Hepatocyte (in vitro differentiated cells): ENCODE results near the gene AUH. TPM values are rescaled to one million over a fixed set of nuclear protein-coding genes. Genes with fewer than 3 reads are reported as not detected.

Experiments used
- DNase-seq: peaks from one replicate; pipeline ENCODE4 v3.0.0-alpha.2; 2016; ENCODE audit warnings: low spot score
- H2AFZ ChIP-seq: fragments of 200-600 bp; sonication (generic); 2 replicates; pipeline ENCODE4 v1.6.0; 2016; ENCODE audit warnings: antibody characterized with exemption, mild to moderate bottlenecking
- H3K27ac ChIP-seq: fragments of 200-600 bp; sonication (generic); 2 replicates; pipeline ENCODE4 v1.5.1; 2016; ENCODE audit warnings: mild to moderate bottlenecking
- H3K27me3 ChIP-seq: fragments of 200-600 bp; sonication (generic); 2 replicates; pipeline ENCODE4 v1.6.1; 2016
- H3K36me3 ChIP-seq: fragments of 200-600 bp; sonication (generic); replicated peaks from 2 replicates; pipeline ENCODE4 v1.5.1; 2016; ENCODE audit warnings: low read depth; ENCODE audit not compliant: insufficient read depth
- H3K4me1 ChIP-seq: fragments of 200-600 bp; sonication (generic); 2 replicates; pipeline ENCODE4 v1.5.1; 2016; ENCODE audit warnings: mild to moderate bottlenecking, moderate library complexity; ENCODE audit not compliant: insufficient read depth
- H3K4me2 ChIP-seq: fragments of 200-600 bp; sonication (generic); 2 replicates; pipeline ENCODE4 v1.6.0; 2016
- H3K4me3 ChIP-seq: fragments of 200-600 bp; sonication (generic); 2 replicates; pipeline ENCODE4 v1.5.1; 2016; ENCODE audit warnings: mild to moderate bottlenecking
- H3K79me2 ChIP-seq: fragments of 200-600 bp; sonication (generic); 2 replicates; pipeline ENCODE4 v1.6.0; 2017; ENCODE audit warnings: mild to moderate bottlenecking
- H3K9me2 ChIP-seq: fragments of 200-600 bp; sonication (generic); replicated peaks from 2 replicates; pipeline ENCODE4 v1.6.0; 2017; ENCODE audit warnings: mild to moderate bottlenecking; ENCODE audit not compliant: insufficient read depth
- H3K9me3 ChIP-seq: fragments of 200-600 bp; sonication (generic); 2 replicates; pipeline ENCODE4 v1.5.1; 2016; ENCODE audit warnings: low read depth, mild to moderate bottlenecking
- H4K20me1 ChIP-seq: fragments of 200-600 bp; sonication (generic); 2 replicates; pipeline ENCODE4 v1.6.0; 2016; ENCODE audit warnings: mild to moderate bottlenecking; ENCODE audit not compliant: insufficient read depth, poor library complexity, severe bottlenecking
- EZH2 ChIP-seq: fragments of 200-600 bp; sonication (generic); IDR thresholded peaks from 2 replicates; pipeline ENCODE4 v1.6.1; 2016; ENCODE audit warnings: antibody characterized with exemption, mild to moderate bottlenecking, borderline replicate concordance
- EZH2phosphoT487 ChIP-seq: fragments of 200-600 bp; sonication (generic); IDR thresholded peaks from one replicate; pipeline ENCODE4 v1.6.1; 2018; ENCODE audit warnings: antibody characterized with exemption, mild to moderate bottlenecking, low read depth, moderate library complexity; ENCODE audit not compliant: unreplicated experiment, severe bottlenecking
- WGBS: methylation state at CpG from one replicate; pipeline ENCODE4 v1.1.6; 2016; ENCODE audit warnings: low lambda C conversion rate; ENCODE audit errors: missing lambda C conversion rate; 5-methylcytosine and 5-hydroxymethylcytosine counted together
- polyA plus RNA-seq: library from polyadenylated mRNA; unstranded; fragments of >200 nt; fragmentation: Nextera tagmentation; extraction: Ambion mirVana; gene quantifications from 2 replicates; pipeline ENCODE4 v1.2.1, GENCODE V29; 2016
- total RNA-seq: library from RNA; depleted of rRNA; stranded (reverse); fragments of >200 nt; gene quantifications from 2 replicates; pipeline ENCODE4 v1.2.3, GENCODE V29; 2014
- TF ChIP-seq, protein P1 (sequence below): fragments of 200-600 bp; sonication (generic); IDR thresholded peaks from 2 replicates; pipeline ENCODE4 v1.5.1; 2016; ENCODE audit warnings: antibody characterized with exemption, mild to moderate bottlenecking; ENCODE audit not compliant: poor library complexity

Gene AUH
- total and polyA plus RNA-seq, 2 experiments from 2014 or later, result 19.5 to 25.0 TPM

DNA sequence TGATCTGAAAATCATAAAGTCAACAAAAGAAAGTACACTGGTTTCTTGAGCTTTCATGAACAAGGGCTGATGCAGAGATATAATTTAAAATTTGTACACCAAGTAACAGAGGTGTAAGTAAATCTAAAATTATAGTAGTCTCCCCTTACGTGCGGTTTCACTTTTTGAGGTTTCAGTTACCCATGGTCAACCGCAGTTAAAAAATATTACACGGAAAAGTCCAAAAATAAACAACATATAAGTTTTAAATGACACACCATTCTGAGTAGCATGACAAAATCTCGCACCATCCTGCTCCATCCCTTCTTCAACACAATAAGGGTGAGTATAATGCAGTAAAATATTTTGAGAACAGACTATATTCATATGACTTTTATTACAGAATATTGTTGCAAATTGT is 54.4 kb downstream of the AUH start:
- Histone ChIP-seq H3K9me2 (no peaks in the 10 kb centered on the region), H3K9me3 (no peaks in the 10 kb centered on the region), H3K4me1 (no peaks in the 10 kb centered on the region), H4K20me1 (no peaks in the 10 kb centered on the region), H3K36me3 (no peaks in the 10 kb centered on the region), H3K4me2 (no peak overlapping the region), H3K79me2 (no peaks in the 10 kb centered on the region), H2AFZ (no peak overlapping the region), H3K4me3 (no peak overlapping the region), H3K27me3 (no peaks in the 10 kb centered on the region), H3K27ac (no peak overlapping the region)
- WGBS, result 95% methylated on average over 5 of the region's 5 CpGs
- TF ChIP-seq, protein P1, sequence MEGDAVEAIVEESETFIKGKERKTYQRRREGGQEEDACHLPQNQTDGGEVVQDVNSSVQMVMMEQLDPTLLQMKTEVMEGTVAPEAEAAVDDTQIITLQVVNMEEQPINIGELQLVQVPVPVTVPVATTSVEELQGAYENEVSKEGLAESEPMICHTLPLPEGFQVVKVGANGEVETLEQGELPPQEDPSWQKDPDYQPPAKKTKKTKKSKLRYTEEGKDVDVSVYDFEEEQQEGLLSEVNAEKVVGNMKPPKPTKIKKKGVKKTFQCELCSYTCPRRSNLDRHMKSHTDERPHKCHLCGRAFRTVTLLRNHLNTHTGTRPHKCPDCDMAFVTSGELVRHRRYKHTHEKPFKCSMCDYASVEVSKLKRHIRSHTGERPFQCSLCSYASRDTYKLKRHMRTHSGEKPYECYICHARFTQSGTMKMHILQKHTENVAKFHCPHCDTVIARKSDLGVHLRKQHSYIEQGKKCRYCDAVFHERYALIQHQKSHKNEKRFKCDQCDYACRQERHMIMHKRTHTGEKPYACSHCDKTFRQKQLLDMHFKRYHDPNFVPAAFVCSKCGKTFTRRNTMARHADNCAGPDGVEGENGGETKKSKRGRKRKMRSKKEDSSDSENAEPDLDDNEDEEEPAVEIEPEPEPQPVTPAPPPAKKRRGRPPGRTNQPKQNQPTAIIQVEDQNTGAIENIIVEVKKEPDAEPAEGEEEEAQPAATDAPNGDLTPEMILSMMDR, result no peak
- TF ChIP-seq EZH2 (no peak), EZH2phosphoT487 (no peak)
- DNase-seq, result no peak

DNA sequence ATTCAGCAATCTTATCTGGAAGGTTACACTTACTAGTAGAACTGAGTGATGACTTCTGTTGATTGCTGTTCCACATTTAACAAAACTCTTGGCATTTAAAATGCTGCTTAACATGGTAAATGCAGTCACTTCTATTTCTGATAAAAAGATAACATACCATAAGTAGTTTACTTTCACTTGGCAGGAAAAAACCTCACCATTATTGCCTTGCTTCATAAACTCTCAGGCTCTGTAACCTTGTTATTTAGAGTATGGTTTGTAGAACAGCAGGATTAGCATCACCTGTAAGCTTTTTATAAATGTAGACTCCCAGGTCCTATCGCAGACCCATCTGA is 55.5 kb downstream of the AUH start:
- H3K79me2 ChIP-seq, result no peaks in the 10 kb centered on the region
- no peaks in the 10 kb centered on the region for H3K9me3 ChIP-seq
- no peak overlapping the region for H2AFZ ChIP-seq
- WGBS, result 95% methylated on average over 1 of the region's 1 CpG
- no peaks in the 10 kb centered on the region for H3K27me3 ChIP-seq
- no peaks in the 10 kb centered on the region for H4K20me1 ChIP-seq
- H3K27ac ChIP-seq, result no peak overlapping the region
- no peaks in the 10 kb centered on the region for H3K4me1 ChIP-seq
- H3K4me2 ChIP-seq, result no peak overlapping the region
- H3K36me3 ChIP-seq, result no peaks in the 10 kb centered on the region
- H3K9me2 ChIP-seq, result no peaks in the 10 kb centered on the region
- H3K4me3 ChIP-seq, result no peak overlapping the region
- DNase-seq, result no peak
- TF ChIP-seq, protein P1, result no peak
- no peak for TF ChIP-seq EZH2phosphoT487
- no peak for TF ChIP-seq EZH2

DNA sequence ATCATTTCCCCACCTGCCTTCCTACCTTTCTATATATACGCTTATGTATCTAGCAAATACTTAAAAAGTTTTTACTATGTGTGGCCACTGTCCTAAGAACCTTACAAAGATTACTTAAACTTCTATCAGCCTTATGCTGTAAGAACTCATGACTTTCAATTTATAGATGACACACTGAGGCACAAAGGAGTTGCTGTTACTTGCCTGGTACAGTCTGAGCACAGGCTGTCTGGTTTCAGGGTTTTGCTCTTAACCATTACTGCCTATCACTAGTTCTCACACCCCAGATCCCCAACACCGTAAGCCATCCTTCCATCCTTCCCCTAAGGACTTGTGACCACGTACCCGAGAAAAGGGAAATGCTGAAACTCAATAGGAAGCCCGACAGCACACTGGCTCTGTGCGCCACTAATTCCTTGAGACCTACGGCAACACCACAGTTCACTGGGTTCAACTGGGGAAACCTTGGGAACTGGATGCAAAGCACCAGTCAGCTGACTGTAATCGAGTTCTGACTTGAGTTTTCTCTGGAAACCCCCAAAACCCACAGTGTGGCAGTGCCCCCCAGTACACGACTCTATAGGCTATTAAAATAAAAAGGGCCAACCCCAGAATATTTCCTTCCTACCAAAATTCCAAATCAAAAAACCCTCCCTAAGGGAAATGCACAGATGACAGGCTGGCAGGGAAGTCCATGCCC is 56.0 kb downstream of the AUH start:
- Histone ChIP-seq H3K4me2 (no peak overlapping the region), H3K9me2 (no peaks in the 10 kb centered on the region), H3K27ac (no peak overlapping the region), H2AFZ (no peak overlapping the region), H4K20me1 (no peaks in the 10 kb centered on the region), H3K36me3 (no peaks in the 10 kb centered on the region), H3K4me1 (no peaks in the 10 kb centered on the region), H3K4me3 (no peak overlapping the region), H3K79me2 (no peaks in the 10 kb centered on the region), H3K27me3 (no peaks in the 10 kb centered on the region), H3K9me3 (no peaks in the 10 kb centered on the region)
- TF ChIP-seq, protein P1, result no peak
- no peak for TF ChIP-seq EZH2
- no peak for TF ChIP-seq EZH2phosphoT487
- no peak for DNase-seq
- 97% methylated on average over 9 of the region's 9 CpGs for WGBS
